Measurements from ENCODE around the gene PLD6.

The PLD6 gene

DNA sequence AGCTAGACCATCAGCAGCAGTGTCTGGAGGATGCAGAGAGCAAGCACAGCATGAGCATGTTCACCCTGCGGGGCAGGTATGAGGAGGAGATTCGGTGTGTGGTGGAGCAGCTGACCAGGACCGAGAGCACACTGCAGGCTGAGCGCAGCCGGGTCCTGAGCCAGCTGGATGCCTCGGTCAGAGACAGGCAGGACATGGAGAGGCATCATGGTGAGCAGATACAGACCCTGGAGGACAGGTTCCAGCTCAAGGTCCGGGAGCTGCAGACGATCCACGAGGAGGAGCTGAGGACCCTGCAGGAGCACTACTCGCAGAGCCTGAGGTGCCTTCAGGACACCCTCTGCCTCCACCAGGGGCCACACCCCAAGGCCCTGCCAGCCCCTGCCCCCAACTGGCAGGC is 38.8 kb downstream of the PLD6 start:
- TF ChIP-seq TAF1 (IDR thresholded peaks at IDR 0.05; ENCODE audit: borderline replicate concordance, insufficient read depth, low read length) (no peak), SIN3A (IDR thresholded peaks at IDR 0.05; ENCODE audit: borderline replicate concordance, insufficient read depth, low read length) (no peak)

DNA sequence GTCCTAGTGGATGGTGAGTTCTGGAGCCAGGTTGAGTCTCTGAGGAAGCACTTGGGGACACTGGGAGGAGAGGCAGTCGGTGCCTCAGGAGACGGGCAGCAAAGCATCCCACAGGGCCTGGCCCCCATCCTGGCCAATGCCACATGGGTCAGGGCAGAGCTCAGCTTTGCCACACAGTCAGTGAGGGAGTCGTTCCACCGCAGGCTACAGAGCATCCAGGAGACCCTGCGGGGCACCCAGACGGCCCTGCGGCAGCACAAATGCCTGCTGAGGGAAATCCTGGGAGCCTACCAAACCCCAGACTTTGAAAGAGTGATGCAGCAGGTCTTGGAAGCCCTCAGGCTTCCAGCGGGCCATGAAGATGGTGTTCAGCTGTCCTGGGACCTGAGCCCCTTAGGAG is 39.7 kb downstream of the PLD6 start:
- TF ChIP-seq TAF1 (IDR thresholded peaks at IDR 0.05; ENCODE audit: borderline replicate concordance, insufficient read depth, low read length) = no peak
- no peak for TF ChIP-seq FOXP2 (optimal IDR thresholded peaks at IDR 0.05; ENCODE audit: borderline replicate concordance, extremely low read depth, extremely low read length, insufficient read depth)
- TF ChIP-seq, protein P1, sequence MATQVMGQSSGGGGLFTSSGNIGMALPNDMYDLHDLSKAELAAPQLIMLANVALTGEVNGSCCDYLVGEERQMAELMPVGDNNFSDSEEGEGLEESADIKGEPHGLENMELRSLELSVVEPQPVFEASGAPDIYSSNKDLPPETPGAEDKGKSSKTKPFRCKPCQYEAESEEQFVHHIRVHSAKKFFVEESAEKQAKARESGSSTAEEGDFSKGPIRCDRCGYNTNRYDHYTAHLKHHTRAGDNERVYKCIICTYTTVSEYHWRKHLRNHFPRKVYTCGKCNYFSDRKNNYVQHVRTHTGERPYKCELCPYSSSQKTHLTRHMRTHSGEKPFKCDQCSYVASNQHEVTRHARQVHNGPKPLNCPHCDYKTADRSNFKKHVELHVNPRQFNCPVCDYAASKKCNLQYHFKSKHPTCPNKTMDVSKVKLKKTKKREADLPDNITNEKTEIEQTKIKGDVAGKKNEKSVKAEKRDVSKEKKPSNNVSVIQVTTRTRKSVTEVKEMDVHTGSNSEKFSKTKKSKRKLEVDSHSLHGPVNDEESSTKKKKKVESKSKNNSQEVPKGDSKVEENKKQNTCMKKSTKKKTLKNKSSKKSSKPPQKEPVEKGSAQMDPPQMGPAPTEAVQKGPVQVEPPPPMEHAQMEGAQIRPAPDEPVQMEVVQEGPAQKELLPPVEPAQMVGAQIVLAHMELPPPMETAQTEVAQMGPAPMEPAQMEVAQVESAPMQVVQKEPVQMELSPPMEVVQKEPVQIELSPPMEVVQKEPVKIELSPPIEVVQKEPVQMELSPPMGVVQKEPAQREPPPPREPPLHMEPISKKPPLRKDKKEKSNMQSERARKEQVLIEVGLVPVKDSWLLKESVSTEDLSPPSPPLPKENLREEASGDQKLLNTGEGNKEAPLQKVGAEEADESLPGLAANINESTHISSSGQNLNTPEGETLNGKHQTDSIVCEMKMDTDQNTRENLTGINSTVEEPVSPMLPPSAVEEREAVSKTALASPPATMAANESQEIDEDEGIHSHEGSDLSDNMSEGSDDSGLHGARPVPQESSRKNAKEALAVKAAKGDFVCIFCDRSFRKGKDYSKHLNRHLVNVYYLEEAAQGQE (IDR thresholded peaks at IDR 0.05; ENCODE audit: insufficient read depth in 1 of 2, low read depth in 2 of 2, low read length in 2 of 2) = no peak

DNA sequence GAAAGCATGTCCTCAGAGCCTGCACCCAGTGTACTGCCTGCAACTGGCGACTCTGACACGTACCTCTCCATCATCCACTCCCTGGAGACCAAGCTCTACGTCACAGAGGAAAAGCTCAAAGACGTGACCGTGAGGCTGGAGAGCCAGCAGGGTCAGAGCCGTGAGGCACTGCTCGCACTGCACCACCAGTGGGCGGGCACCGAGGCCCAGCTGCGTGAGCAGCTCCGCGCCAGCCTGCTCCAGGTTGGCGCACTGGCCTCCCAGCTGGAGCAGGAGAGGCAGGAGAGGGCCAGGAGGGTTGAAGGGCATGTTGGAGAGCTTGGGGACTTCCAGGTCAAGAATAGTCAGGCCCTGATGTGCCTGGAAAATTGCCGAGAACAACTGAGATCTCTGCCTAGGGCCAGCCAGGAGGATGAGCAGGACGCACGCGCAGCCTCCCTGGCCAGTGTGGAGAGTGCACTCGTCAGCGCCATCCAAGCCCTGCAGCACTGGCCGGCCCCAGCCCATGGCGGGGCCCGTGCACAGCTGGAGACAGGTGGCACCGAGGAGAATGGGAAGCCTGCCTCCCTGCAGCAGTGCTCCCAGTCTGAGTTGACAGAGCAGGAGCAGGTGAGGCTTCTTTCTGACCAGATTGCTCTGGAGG is 40.3 kb downstream of the PLD6 start:
- TF ChIP-seq POLR2AphosphoS5 (IDR thresholded peaks at IDR 0.05; ENCODE audit: low read depth, low read length) (no peak), TAF1 (IDR thresholded peaks at IDR 0.05; ENCODE audit: borderline replicate concordance, insufficient read depth, low read length) (no peak), SIN3A (IDR thresholded peaks at IDR 0.05; ENCODE audit: borderline replicate concordance, insufficient read depth, low read length) (no peak), FOXP2 (optimal IDR thresholded peaks at IDR 0.05; ENCODE audit: borderline replicate concordance, extremely low read depth, extremely low read length, insufficient read depth) (no peak)
- TF ChIP-seq, protein P1 (IDR thresholded peaks at IDR 0.05; ENCODE audit: insufficient read depth in 1 of 2, low read depth in 2 of 2, low read length in 2 of 2) = no peak

DNA sequence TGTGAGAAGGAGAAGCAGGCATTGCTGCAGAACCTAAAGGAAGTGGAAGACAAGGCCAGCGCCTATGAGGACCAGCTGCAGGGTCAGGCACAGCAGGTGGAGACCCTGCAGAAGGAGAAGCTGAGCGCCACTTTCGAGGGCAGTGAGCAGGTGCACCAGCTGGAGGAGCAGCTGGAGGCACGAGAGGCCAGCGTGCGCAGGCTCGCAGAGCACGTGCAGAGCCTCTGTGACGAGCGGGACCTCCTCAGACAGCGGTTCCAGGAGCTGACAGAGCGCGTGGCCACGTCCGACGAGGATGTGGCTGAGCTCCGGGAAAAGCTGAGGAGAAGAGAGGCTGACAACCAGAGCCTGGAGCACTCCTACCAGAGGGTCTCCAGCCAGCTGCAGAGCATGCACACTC is 41.5 kb downstream of the PLD6 start:
- TF ChIP-seq POLR2AphosphoS5 (IDR thresholded peaks at IDR 0.05; ENCODE audit: low read depth, low read length) (no peak), FOXP2 (optimal IDR thresholded peaks at IDR 0.05; ENCODE audit: borderline replicate concordance, extremely low read depth, extremely low read length, insufficient read depth) (no peak), TAF1 (IDR thresholded peaks at IDR 0.05; ENCODE audit: borderline replicate concordance, insufficient read depth, low read length) (no peak), SIN3A (IDR thresholded peaks at IDR 0.05; ENCODE audit: borderline replicate concordance, insufficient read depth, low read length) (no peak)
- TF ChIP-seq, protein P1 (IDR thresholded peaks at IDR 0.05; ENCODE audit: insufficient read depth in 1 of 2, low read depth in 2 of 2, low read length in 2 of 2) = no peak

DNA sequence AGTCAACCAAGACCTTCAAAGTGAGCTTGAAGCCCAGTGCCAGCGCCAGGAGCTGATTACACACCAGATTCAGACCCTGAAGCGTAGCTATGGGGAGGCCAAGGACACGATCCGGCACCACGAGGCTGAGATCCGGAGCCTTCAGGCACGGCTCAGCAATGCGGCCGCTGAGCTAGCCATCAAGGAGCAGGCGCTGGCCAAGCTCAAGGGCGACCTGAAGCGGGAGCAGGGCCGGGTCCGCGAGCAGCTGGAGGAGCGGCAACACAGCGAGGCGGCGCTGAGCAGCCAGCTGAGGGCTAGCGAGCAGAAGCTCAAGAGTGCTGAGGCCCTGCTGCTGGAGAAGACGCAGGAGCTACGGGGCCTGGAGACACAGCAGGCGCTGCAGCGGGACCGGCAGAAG is 42.0 kb downstream of the PLD6 start:
- TF ChIP-seq POLR2AphosphoS5 (IDR thresholded peaks at IDR 0.05; ENCODE audit: low read depth, low read length) = no peak
- TF ChIP-seq FOXP2 (optimal IDR thresholded peaks at IDR 0.05; ENCODE audit: borderline replicate concordance, extremely low read depth, extremely low read length, insufficient read depth) = no peak
- no peak for TF ChIP-seq TAF1 (IDR thresholded peaks at IDR 0.05; ENCODE audit: borderline replicate concordance, insufficient read depth, low read length)
- TF ChIP-seq, protein P1 (IDR thresholded peaks at IDR 0.05; ENCODE audit: insufficient read depth in 1 of 2, low read depth in 2 of 2, low read length in 2 of 2) = no peak
- TF ChIP-seq SIN3A (IDR thresholded peaks at IDR 0.05; ENCODE audit: borderline replicate concordance, insufficient read depth, low read length) = no peak
